OCI-LY7 (cell line): Measurements from ENCODE around the gene RABGGTB. TPM values are rescaled to one million over a fixed set of nuclear protein-coding genes. Genes with fewer than 3 reads are reported as not detected.
"Not testable (repeated sequence)": the region's sequence is repeated elsewhere in the genome, so short reads cannot be mapped to it uniquely, and the experiment has no call there.

Experiments used
- BruUV-seq: library from RNA; stranded (reverse); fragments of 400-500 nt; replicated peaks from 2 replicates; lab custom pipeline; 2021; lab: Mats Ljungman, UMichigan
- CTCF ChIA-PET: fragments of 300-600 bp; sonication (Branson Sonifier 250); formaldehyde crosslinking; loops from one replicate; lab custom pipeline; 2022; ENCODE audit warnings: antibody characterized with exemption; ENCODE audit not compliant: unreplicated experiment; lab: Charles Lee
- POLR2A ChIA-PET: fragments of 300-600 bp; sonication (Branson Sonifier 250); formaldehyde crosslinking; loops from one replicate; lab custom pipeline; 2022; ENCODE audit warnings: antibody characterized with exemption; lab: Charles Lee
- DNase-seq: peaks from one replicate; pipeline ENCODE4 v3.0.0-alpha.2; 2015; ENCODE audit warnings: low spot score
- H2AFZ ChIP-seq: fragments of 200-600 bp; sonication (generic), shearing (Covaris generic); 2 replicates; pipeline ENCODE4 v1.6.1; 2014; ENCODE audit warnings: mild to moderate bottlenecking, antibody characterized with exemption, low read length, moderate library complexity
- H3K27ac ChIP-seq: fragments of 200-600 bp; sonication (generic); 2 replicates; pipeline ENCODE4 v1.5.1; 2014; ENCODE audit warnings: mixed run types, low read depth, mild to moderate bottlenecking, moderate library complexity, low read length, inconsistent platforms; ENCODE audit not compliant: poor library complexity, severe bottlenecking
- H3K36me3 ChIP-seq: fragments of 200-600 bp; sonication (generic); 2 replicates; pipeline ENCODE4 v1.6.1; 2014; ENCODE audit warnings: mild to moderate bottlenecking, antibody characterized with exemption, low read length, moderate library complexity, mixed read lengths; ENCODE audit not compliant: insufficient read depth
- H3K4me1 ChIP-seq: fragments of 200-600 bp; sonication (generic); 2 replicates; pipeline ENCODE4 v1.5.1; 2014; ENCODE audit warnings: mild to moderate bottlenecking, low read length; ENCODE audit not compliant: insufficient read depth, poor library complexity, severe bottlenecking
- H3K4me2 ChIP-seq: fragments of 200-600 bp; sonication (generic); 2 replicates; pipeline ENCODE4 v1.6.1; 2014; ENCODE audit warnings: mild to moderate bottlenecking, low read length
- H3K4me3 ChIP-seq: fragments of 200-600 bp; sonication (generic); 2 replicates; pipeline ENCODE4 v1.5.1; 2014; ENCODE audit warnings: mild to moderate bottlenecking, low read depth, low read length; ENCODE audit not compliant: poor library complexity, severe bottlenecking
- H3K79me2 ChIP-seq: fragments of 200-600 bp; sonication (generic); 2 replicates; pipeline ENCODE4 v1.6.1; 2016; ENCODE audit warnings: low read depth, mild to moderate bottlenecking, low read length, moderate library complexity, mixed read lengths; ENCODE audit not compliant: insufficient read depth
- H3K9me2 ChIP-seq: fragments of 200-600 bp; sonication (generic); 2 replicates; pipeline ENCODE4 v1.6.1; 2016; ENCODE audit warnings: mild to moderate bottlenecking, low read length, mixed read lengths; ENCODE audit not compliant: insufficient read depth
- H3K9me3 ChIP-seq: fragments of 200-600 bp; sonication (generic); 2 replicates; pipeline ENCODE4 v1.6.1; 2014; ENCODE audit warnings: mild to moderate bottlenecking, mixed run types, low read length, mixed read lengths
- H4K20me1 ChIP-seq: fragments of 200-600 bp; sonication (generic); 2 replicates; pipeline ENCODE4 v1.6.1; 2014; ENCODE audit warnings: mild to moderate bottlenecking, antibody characterized with exemption, low read length, moderate library complexity, mixed read lengths; ENCODE audit not compliant: insufficient read depth
- EZH2phosphoT487 ChIP-seq: fragments of 200-600 bp; sonication (generic); IDR thresholded peaks from 2 replicates; pipeline ENCODE4 v1.6.1; 2018; ENCODE audit warnings: low read depth, borderline replicate concordance, mild to moderate bottlenecking, mixed run types, antibody characterized with exemption, low read length, moderate library complexity, mixed read lengths
- intact Hi-C: fragments of 100-400 bp; cut with micrococcal nuclease; formaldehyde crosslinking; loops from one replicate; pipeline ENCODE4 v1.10.0; 2022; ENCODE audit not compliant: unreplicated experiment
- total RNA-seq, 2 experiments: library from RNA; depleted of rRNA in 1 of 2; stranded (reverse); fragments of >200 nt in 1 of 2; shearing (Covaris generic) in 1 of 2; gene quantifications; 2 replicates each; pipeline ENCODE4 v1.2.3, GENCODE V29; 2014 to 2022
- TF ChIP-seq, protein P1 (sequence below): fragments of 200-600 bp; sonication (generic); conservative IDR thresholded peaks from 2 replicates; pipeline ENCODE4 v1.5.1; 2014; ENCODE audit warnings: mild to moderate bottlenecking, antibody characterized with exemption, low read length, moderate library complexity, mixed read lengths

Gene RABGGTB
- total RNA-seq, 2 experiments from 2014 or later: 132 to 165 TPM

GRCh38 chr1:75778694-75779093 lies 7.4 kb upstream of the RABGGTB start:
- DNase-seq, CTCF ChIA-PET, H3K4me2 ChIP-seq, BruUV-seq, H2AFZ ChIP-seq, H3K27ac ChIP-seq, H3K79me2 ChIP-seq, intact Hi-C loops, H3K36me3 ChIP-seq, H4K20me1 ChIP-seq, H3K9me3 ChIP-seq, H3K9me2 ChIP-seq, H3K4me1 ChIP-seq, H3K4me3 ChIP-seq: not testable (repeated sequence)
- POLR2A ChIA-PET: interaction anchor here (0.8 kb wide), 1 partner anchor 39 kb away, joined by 3 read pairs; no protein-coding TSS in a partner anchor

GRCh38 chr1:75780183-75780582 lies 5.9 kb upstream of the RABGGTB start:
- H3K4me1 ChIP-seq: peaks cover 10% of the 10 kb centered on the region
- H3K9me2 ChIP-seq, DNase-seq, H3K79me2 ChIP-seq, H4K20me1 ChIP-seq, H3K4me3 ChIP-seq, H3K36me3 ChIP-seq, CTCF ChIA-PET, H2AFZ ChIP-seq, intact Hi-C loops, H3K27ac ChIP-seq, H3K4me2 ChIP-seq, BruUV-seq, POLR2A ChIA-PET, H3K9me3 ChIP-seq: not testable (repeated sequence)

DNA sequence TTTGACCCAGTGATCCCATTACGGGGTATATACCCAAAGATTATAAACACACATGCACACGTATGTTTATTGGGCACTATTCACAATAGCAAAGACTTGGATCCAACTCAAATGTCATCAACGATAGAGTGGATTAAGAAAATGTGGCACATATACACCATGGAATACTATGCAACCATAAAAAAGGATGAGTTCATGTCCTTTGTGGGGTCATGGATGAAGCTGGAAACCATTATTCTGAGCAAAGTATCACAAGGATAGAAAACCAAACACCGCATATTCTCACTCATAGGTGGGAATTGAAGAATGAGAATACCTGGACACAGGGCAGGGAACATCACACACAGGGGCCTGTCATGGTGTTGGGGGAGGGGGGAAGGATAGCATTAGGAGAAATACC lies 2.1 kb upstream of the RABGGTB start:
- not testable (repeated sequence) for BruUV-seq
- peak overlapping the region; percentile 94 for H3K27ac ChIP-seq
- H3K4me3 ChIP-seq: peak overlapping the region; percentile 93

DNA sequence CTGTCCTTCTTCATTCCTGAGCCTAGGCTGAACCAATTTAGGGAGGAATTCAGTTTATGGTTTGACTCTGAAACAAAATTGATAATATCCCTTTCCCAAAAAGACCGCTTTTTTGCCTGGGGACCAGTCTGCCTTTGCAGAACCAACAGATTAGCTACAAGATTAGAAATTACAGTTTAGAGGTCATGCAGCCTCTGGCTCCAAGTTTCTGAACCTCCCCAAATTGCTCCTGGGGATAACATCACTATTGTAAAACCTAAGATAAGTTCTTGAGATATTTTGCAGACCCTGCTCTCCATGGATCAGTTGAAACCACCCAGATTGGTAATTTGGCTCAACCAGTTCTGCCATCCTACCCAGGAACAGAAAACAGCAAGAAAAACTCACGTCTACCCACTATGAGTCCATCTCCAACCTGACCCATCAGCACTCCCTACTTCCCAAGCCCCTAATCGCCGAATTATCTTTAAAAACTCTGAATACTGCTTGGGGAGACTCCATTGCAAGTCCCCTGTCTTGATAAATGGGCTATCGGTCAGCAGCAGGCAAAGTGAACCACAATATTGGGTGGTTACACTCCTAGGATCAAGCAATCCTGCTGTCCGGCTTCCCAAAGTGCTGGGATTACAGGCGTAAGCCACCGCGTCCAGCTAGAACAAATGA lies 605 bp upstream of the RABGGTB start:
- BruUV-seq: TSS peak; percentile 95
- Histone ChIP-seq H2AFZ (no peak overlapping the region; the same call in 1 of the 2 replicates), H3K4me1 (peaks cover 34% of the 10 kb centered on the region), H3K27ac (peak overlapping the region; percentile 94), H3K9me3 (no peaks in the 10 kb centered on the region), H3K36me3 (peaks cover 44% of the 10 kb centered on the region), H3K9me2 (no peaks in the 10 kb centered on the region), H3K79me2 (peaks cover 59% of the 10 kb centered on the region), H3K4me2 (peak overlapping the region; percentile 100), H3K4me3 (peak overlapping the region; percentile 93), H4K20me1 (peaks cover 37% of the 10 kb centered on the region)
- ChIA-PET CTCF (interaction anchor here (0.5 kb wide), 1 partner anchor 14 kb away, joined by 3 read pairs; no protein-coding TSS in a partner anchor), POLR2A (interaction anchor here (0.6 to 4.8 kb wide), 14 partner anchors 9 to 647 kb away, joined by 3 to 74 read pairs (median 4); partner anchors contain the start of genes ACADM and MSH4)
- intact Hi-C loops: loop anchor here (5.0 kb wide), 1 partner anchor 507 kb away; no protein-coding TSS in a partner anchor
- DNase-seq: no peak
- TF ChIP-seq, protein P1, sequence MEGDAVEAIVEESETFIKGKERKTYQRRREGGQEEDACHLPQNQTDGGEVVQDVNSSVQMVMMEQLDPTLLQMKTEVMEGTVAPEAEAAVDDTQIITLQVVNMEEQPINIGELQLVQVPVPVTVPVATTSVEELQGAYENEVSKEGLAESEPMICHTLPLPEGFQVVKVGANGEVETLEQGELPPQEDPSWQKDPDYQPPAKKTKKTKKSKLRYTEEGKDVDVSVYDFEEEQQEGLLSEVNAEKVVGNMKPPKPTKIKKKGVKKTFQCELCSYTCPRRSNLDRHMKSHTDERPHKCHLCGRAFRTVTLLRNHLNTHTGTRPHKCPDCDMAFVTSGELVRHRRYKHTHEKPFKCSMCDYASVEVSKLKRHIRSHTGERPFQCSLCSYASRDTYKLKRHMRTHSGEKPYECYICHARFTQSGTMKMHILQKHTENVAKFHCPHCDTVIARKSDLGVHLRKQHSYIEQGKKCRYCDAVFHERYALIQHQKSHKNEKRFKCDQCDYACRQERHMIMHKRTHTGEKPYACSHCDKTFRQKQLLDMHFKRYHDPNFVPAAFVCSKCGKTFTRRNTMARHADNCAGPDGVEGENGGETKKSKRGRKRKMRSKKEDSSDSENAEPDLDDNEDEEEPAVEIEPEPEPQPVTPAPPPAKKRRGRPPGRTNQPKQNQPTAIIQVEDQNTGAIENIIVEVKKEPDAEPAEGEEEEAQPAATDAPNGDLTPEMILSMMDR: no peak
- no peak for TF ChIP-seq EZH2phosphoT487

More for the DNA sequence above, 2.1 kb upstream of the RABGGTB start:
- POLR2A ChIA-PET: interaction anchor here (0.6 to 4.8 kb wide), 4 partner anchors 11 to 58 kb away, joined by 3 to 74 read pairs (median 17); partner anchors contain the start of gene ACADM
- H2AFZ ChIP-seq: peak overlapping the region; percentile 24; the same call in 1 of the 2 replicates
- peaks cover 44% of the 10 kb centered on the region for H3K79me2 ChIP-seq
- DNase-seq, CTCF ChIA-PET, intact Hi-C loops, H3K9me3 ChIP-seq, H3K9me2 ChIP-seq: not testable (repeated sequence)
- H3K4me2 ChIP-seq: peak overlapping the region; percentile 100
- peaks cover 18% of the 10 kb centered on the region for H3K4me1 ChIP-seq
- peaks cover 22% of the 10 kb centered on the region for H4K20me1 ChIP-seq
- H3K36me3 ChIP-seq: peaks cover 28% of the 10 kb centered on the region
